NCI-H748 treated with DMSO at 0.1 percent for 48 hours (cell line): ENCODE data around the gene PRDM8.

ENCODE experiments used
- DNase-seq: peaks from one replicate; lab custom pipeline; 2025; lab: John Stamatoyannopoulos, UW

Gene PRDM8

GRCh38 chr4:80183250-80184052 is 13.9 kb upstream of the PRDM8 start:
- DNase-seq = peak; percentile 13

- peak; percentile 63 for DNase-seq
Observed at GRCh38 chr4:80184053-80184824, 13.1 kb upstream of the PRDM8 start.

GRCh38 chr4:80184825-80185756 is 12.2 kb upstream of the PRDM8 start:
- peak; percentile 29 for DNase-seq

GRCh38 chr4:80185787-80186548 is 11.3 kb upstream of the PRDM8 start:
- DNase-seq = no peak

GRCh38 chr4:80186676-80187075 is 10.6 kb upstream of the PRDM8 start:
- DNase-seq = no peak

GRCh38 chr4:80187677-80188076 is 9.6 kb upstream of the PRDM8 start:
- DNase-seq = no peak

- DNase-seq = no peak
Observed at GRCh38 chr4:80188457-80188800, 8.9 kb upstream of the PRDM8 start.

GRCh38 chr4:80188801-80189458 is 8.4 kb upstream of the PRDM8 start:
- no peak for DNase-seq

GRCh38 chr4:80189581-80189955 is 7.7 kb upstream of the PRDM8 start:
- no peak for DNase-seq

GRCh38 chr4:80189956-80190677 is 7.2 kb upstream of the PRDM8 start:
- DNase-seq = no peak

GRCh38 chr4:80192252-80192866 is 4.9 kb upstream of the PRDM8 start:
- DNase-seq = no peak

- DNase-seq = no peak
Observed at GRCh38 chr4:80192937-80193336, 4.4 kb upstream of the PRDM8 start.

- no peak for DNase-seq
Observed at GRCh38 chr4:80195441-80196140, 1.7 kb upstream of the PRDM8 start.

- no peak for DNase-seq
Observed at GRCh38 chr4:80196259-80196921, 913 bp upstream of the PRDM8 start.

- peak; percentile 48 for DNase-seq
Observed at GRCh38 chr4:80197601-80198440, 518 bp downstream of the PRDM8 start.

GRCh38 chr4:80198441-80198837 is 1.1 kb downstream of the PRDM8 start:
- no peak for DNase-seq

GRCh38 chr4:80199004-80199560 is 1.8 kb downstream of the PRDM8 start:
- DNase-seq = no peak

- no peak for DNase-seq
Observed at GRCh38 chr4:80199947-80200346, 2.6 kb downstream of the PRDM8 start.
